Coronary artery (tissue), 2 donors: ENCODE data around the gene SP100.

Experiments
- DNase-seq: peaks from one replicate; pipeline ENCODE4 v3.0.0-alpha.2; 2017; ENCODE audit warnings: low spot score
- H3K27ac ChIP-seq, 2 donors: fragments of 200-600 bp; sonication (generic); one replicate each; pipeline ENCODE4 v1.5.1; 2016 to 2019
- H3K4me3 ChIP-seq: fragments of 200-600 bp; sonication (generic); 2 replicates; pipeline ENCODE4 v1.5.1; 2016; ENCODE audit warnings: mild to moderate bottlenecking, moderate library complexity
- TF ChIP-seq, protein P1 (sequence below): fragments of 200-600 bp; sonication (generic); IDR thresholded peaks from one replicate; pipeline ENCODE4 v1.5.1; 2019; ENCODE audit warnings: antibody characterized with exemption

Gene SP100

DNA sequence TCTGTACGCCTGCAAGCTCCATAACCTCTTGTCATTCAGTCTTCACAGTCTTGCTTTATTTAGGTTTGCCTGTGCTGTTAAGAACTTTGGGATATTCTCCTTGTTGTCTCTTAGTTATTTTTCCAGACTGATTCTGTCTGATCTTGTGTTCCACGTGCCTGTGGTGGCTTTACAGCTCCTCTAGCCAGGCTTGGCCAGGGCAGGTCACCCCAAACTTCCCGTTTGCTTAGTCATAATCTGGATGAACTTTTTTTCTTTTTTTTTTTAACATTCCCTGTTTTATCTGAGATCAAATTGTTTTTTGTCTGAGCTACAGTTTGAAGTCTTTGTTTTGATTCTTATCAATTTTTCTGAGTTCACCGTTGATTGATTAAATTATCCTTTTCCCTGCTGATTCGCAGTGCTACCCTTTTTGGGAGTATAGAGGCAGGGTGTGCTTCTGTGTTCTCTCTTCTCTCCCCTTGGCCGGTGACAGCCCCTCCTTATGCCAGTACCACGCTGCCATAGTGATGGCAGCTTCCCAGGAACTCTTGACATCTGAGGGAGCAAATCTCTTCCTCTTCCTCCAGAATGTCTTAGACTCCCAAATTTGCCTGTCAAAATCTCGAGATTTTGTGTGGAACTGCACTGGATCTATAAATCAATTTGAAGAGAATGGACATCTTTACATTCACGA is 2.5 kb downstream of the SP100 start:
- TF ChIP-seq, protein P1, sequence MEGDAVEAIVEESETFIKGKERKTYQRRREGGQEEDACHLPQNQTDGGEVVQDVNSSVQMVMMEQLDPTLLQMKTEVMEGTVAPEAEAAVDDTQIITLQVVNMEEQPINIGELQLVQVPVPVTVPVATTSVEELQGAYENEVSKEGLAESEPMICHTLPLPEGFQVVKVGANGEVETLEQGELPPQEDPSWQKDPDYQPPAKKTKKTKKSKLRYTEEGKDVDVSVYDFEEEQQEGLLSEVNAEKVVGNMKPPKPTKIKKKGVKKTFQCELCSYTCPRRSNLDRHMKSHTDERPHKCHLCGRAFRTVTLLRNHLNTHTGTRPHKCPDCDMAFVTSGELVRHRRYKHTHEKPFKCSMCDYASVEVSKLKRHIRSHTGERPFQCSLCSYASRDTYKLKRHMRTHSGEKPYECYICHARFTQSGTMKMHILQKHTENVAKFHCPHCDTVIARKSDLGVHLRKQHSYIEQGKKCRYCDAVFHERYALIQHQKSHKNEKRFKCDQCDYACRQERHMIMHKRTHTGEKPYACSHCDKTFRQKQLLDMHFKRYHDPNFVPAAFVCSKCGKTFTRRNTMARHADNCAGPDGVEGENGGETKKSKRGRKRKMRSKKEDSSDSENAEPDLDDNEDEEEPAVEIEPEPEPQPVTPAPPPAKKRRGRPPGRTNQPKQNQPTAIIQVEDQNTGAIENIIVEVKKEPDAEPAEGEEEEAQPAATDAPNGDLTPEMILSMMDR = no peak
- peak overlapping the region in 1 of 2 donors; percentile 58 for H3K27ac ChIP-seq
- no peak for DNase-seq
- peak overlapping the region; percentile 85 for H3K4me3 ChIP-seq

DNA sequence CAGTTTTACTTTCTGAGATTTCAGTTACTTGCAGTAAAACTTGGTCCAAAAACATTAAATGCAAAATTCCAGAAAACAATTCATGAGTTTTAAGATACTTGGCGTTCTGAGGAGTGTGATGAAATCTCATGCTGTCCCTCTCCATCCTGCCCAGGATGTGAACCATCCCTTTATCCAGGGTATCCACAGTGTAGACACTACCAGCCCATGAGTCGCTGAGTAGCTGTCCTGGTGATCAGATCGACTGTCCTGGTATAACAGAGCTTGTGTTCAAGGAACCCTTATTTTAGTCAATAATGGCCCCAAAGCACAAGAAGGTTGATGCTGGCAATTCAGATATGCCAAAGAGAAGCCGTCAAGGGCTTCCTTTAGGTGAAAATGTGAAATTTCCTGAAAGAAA is 3.2 kb downstream of the SP100 start:
- peak overlapping the region; percentile 85 for H3K4me3 ChIP-seq
- H3K27ac ChIP-seq = peak overlapping the region in 1 of 2 donors; percentile 58
- DNase-seq = no peak
- TF ChIP-seq, protein P1 = no peak

DNA sequence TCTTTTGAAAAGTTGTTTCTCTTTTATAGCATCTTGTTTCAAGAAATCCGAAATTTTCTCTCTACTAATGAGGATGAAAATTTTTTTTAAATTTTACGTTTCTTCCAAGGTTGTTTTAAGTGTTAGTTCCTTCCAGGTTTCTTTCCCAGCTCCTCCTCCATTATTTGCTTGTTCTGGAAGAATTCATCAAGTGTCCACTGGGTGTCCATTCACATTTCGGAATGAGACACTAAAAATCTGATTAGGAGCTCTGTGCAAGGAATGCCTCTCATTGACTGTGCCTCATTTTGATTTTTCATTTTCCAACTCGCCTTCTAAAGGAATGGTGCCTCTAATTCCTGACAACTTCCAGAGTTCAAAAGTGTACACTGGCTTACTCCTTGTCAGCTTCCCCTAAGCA is 6.1 kb downstream of the SP100 start:
- TF ChIP-seq, protein P1 = no peak
- Histone ChIP-seq H3K4me3 (no peak overlapping the region), H3K27ac (no peak overlapping the region)
- DNase-seq = no peak

DNA sequence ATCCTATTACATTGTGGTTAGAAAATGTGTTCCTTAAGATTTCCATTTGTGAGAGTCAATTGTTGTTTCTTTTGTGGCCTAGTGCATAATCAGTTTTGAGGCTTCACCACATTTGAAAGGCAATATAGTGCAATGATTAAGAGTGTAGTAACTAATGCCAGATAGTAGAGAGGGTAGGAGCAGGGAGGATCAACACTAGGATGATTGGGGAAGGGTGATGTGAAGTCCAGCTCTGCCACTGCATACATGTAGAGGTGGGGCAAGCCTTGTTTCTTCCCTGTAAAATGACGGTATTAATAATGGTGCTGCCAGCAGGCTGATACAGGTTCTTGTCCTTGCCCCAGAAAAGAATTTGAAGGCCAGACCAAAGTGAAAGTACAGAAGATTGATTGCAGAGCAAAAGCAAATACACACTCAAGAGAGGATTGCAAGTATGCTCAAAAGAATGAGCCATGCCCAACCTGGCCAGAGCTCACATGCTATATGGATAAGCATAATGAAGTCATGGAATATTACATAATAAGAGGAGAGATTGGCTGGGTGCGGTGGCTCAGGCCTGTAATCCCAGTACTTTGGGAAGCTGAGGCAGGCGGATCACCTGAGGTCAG is 8.0 kb downstream of the SP100 start:
- TF ChIP-seq, protein P1 = no peak
- no peak for DNase-seq
- peak overlapping the region in 1 of 2 donors; percentile 30 for H3K27ac ChIP-seq
- peak overlapping the region; percentile 35 for H3K4me3 ChIP-seq

DNA sequence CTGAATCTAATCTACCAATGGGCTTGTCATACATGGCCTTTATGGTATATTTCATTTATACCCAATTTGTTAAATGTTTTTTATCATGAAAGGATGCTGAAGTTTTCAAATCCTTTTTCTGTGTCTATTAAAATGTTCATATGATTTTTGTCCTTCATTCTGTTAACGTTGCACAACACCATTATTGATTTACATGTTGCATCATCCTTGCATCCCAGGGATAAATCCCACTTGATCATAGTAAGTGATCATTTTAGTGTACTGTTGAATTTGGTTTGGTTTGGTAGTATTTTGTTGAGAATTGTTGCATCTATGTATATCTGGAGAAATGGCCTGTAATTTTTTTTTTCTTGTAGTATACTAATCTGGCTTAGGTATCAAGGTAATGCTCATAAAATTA is 9.4 kb downstream of the SP100 start:
- TF ChIP-seq, protein P1 = no peak
- Histone ChIP-seq H3K4me3 (no peak overlapping the region), H3K27ac (no peak overlapping the region)
- DNase-seq = no peak

DNA sequence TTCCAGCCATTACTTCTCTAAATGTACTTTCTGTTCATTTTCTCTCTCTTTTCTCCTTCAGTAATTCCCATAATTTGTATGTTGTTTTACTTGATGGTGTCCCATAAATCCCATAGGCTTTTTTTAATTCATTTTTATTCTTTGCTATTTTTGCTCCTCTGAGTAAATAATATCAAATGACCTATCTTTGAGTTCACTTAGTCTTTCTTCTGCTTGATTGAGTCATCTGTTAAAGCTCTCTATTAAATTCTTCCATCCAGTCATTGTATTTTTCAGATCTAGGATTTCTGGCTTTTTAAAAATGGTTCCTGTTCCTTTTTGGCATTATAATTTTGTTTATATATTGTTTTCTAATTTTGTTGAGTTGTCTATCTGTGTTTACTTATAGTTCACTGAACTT is 13.5 kb downstream of the SP100 start:
- H3K4me3 ChIP-seq = no peak overlapping the region
- TF ChIP-seq, protein P1 = no peak
- no peak for DNase-seq
- no peak overlapping the region for H3K27ac ChIP-seq
